Stomach (tissue), 9 donors: ENCODE measurements around the gene CAPN9. TPM values are rescaled to one million over a fixed set of nuclear protein-coding genes. Genes with fewer than 3 reads are reported as not detected.

ENCODE experiments used
- DNase-seq, 2 donors: peaks; one replicate each; pipeline versions ENCODE4 v3.0.0 to v3.0.0-alpha.2; 2013 to 2019
- H3K27ac ChIP-seq, 5 donors: fragments of 200-600 bp in 4 of 5; sonication (generic) in 4 of 5; one replicate each; pipeline ENCODE4 v1.5.1; 2013 to 2019; ENCODE audit warnings: mild to moderate bottlenecking in 1 of 5, moderate library complexity in 1 of 5
- H3K27me3 ChIP-seq, 3 donors: fragments of 200-600 bp; sonication (generic); one replicate each; pipeline ENCODE4 v1.5.1; 2017 to 2019; ENCODE audit warnings: mixed run types in 1 of 3
- H3K36me3 ChIP-seq, 4 donors: fragments of 200-600 bp; sonication (generic); 1 replicate in 3 of 4; 2 replicates in 1 of 4; pipeline ENCODE4 v1.5.1; 2016 to 2019
- H3K4me1 ChIP-seq, 4 donors: fragments of 200-600 bp; sonication (generic); one replicate each; pipeline ENCODE4 v1.5.1; 2016 to 2019
- H3K4me3 ChIP-seq, 4 donors: fragments of 200-600 bp; sonication (generic) in 3 of 4; one replicate each; pipeline ENCODE4 v1.5.1; 2016 to 2019; ENCODE audit warnings: mild to moderate bottlenecking in 1 of 4
- H3K9me3 ChIP-seq, 4 donors: fragments of 200-600 bp; sonication (generic); one replicate each; pipeline ENCODE4 v1.5.1; 2016 to 2019
- EP300 ChIP-seq: sonication (generic); formaldehyde crosslinking; IDR thresholded peaks from one replicate; pipeline ENCODE4 v1.6.1; 2017; ENCODE audit warnings: antibody characterized with exemption
- POLR2A ChIP-seq, 4 donors: fragments of 450-650 bp; IDR thresholded peaks; one replicate each; pipeline ENCODE4 v1.6.1; 2016; ENCODE audit warnings: antibody characterized with exemption in 4 of 4, control low read depth in 2 of 4, mild to moderate bottlenecking in 1 of 4, moderate library complexity in 1 of 4
- POLR2AphosphoS5 ChIP-seq, 3 donors: sonication (generic); formaldehyde crosslinking; IDR thresholded peaks; one replicate each; pipeline ENCODE4 v1.6.1; 2016; ENCODE audit warnings: antibody characterized with exemption in 3 of 3
- WGBS, 5 donors: extraction: QIAGEN DNeasy Blood & Tissue Kit in 3 of 5; methylation state at CpG; one replicate each; pipeline versions ENCODE4 v1.1.5 to v1.1.7; 2013 to 2018; 5-methylcytosine and 5-hydroxymethylcytosine counted together
- intact Hi-C: fragments of 100-400 bp; cut with DNase I; formaldehyde crosslinking; loops from one replicate; pipeline ENCODE4 v1.15.1; 2023; ENCODE audit warnings: low total_unique reads
- polyA plus RNA-seq, 3 donors: library from polyadenylated mRNA; stranded (reverse); fragments of 200-250 nt; gene quantifications; one replicate each; pipeline ENCODE4 v1.2.3, GENCODE V29; 2013
- small RNA-seq, 4 donors: library from RNA; depleted of rRNA; stranded (forward); fragments of <200 nt; gene quantifications; one replicate each; pipeline ENCODE3, GENCODE V24; 2016
- total RNA-seq, 5 donors: library from RNA; depleted of rRNA; stranded (reverse); fragments of >200 nt; gene quantifications; one replicate each; pipeline versions ENCODE4 v1.1.0 to v1.2.3, GENCODE V29; 2014 to 2016
- TF ChIP-seq, protein P1 (sequence below), 7 experiments: fragments of 450-650 bp in 4 of 7; fragments of 200-600 bp in 3 of 7; sonication (generic) in 3 of 7; IDR thresholded peaks; one replicate each; pipeline ENCODE4 v1.5.1; 2016 to 2019; ENCODE audit warnings: antibody characterized with exemption in 7 of 7, control low read depth in 2 of 7, mild to moderate bottlenecking in 1 of 7
- donor health status: healthy with polysubstance abuse.
- donor health status: Bipolar disorder and iron deficiency.
- donor health status: healthy.

CAPN9 gene
- total and polyA plus RNA-seq, 8 donors = 2.6 to 68.3 (median 46.7) TPM

DNA sequence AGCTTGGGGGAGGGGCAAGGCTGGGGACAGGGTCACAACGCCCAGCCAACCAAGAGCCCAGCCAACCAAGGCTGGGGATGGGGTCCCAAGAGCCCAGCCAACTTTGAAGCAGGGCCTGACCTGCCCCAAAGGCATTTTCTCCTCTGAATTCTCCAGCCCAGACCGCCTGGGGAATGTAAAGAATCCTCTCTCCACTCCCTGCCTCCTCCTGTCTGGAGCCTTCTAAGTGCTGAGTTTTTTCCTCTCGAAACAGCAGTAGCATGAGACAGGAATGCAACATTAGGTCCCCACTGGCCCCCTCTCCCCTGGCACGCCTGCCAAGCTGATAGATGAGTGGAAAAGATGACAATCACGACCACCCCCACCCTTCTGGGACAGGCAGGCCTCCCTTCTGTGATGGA is 104.1 kb downstream of the CAPN9 start:
- Histone ChIP-seq H3K27me3 (no peaks in the 10 kb centered on the region), H3K4me1 (peaks cover 18 to 60% (median 39%) of the 10 kb centered on the region in 4 donors), H3K4me3 (no peak overlapping the region), H3K27ac (peak overlapping the region in 4 of 5 donors; percentile 67 to 82 (median 71)), H3K9me3 (peaks cover 0 to 7% (median 2%) of the 10 kb centered on the region in 4 donors), H3K36me3 (peaks cover 12 to 39% (median 35%) of the 10 kb centered on the region in 4 donors)
- TF ChIP-seq, protein P1, sequence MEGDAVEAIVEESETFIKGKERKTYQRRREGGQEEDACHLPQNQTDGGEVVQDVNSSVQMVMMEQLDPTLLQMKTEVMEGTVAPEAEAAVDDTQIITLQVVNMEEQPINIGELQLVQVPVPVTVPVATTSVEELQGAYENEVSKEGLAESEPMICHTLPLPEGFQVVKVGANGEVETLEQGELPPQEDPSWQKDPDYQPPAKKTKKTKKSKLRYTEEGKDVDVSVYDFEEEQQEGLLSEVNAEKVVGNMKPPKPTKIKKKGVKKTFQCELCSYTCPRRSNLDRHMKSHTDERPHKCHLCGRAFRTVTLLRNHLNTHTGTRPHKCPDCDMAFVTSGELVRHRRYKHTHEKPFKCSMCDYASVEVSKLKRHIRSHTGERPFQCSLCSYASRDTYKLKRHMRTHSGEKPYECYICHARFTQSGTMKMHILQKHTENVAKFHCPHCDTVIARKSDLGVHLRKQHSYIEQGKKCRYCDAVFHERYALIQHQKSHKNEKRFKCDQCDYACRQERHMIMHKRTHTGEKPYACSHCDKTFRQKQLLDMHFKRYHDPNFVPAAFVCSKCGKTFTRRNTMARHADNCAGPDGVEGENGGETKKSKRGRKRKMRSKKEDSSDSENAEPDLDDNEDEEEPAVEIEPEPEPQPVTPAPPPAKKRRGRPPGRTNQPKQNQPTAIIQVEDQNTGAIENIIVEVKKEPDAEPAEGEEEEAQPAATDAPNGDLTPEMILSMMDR (IDR thresholded peaks at IDR 0.05) = no peak
- TF ChIP-seq EP300 = no peak
- no peak for TF ChIP-seq POLR2AphosphoS5 (IDR thresholded peaks at IDR 0.05)
- no peak for TF ChIP-seq POLR2A (IDR thresholded peaks at IDR 0.05)
- peak in 1 of 2 donors; percentile 64 for DNase-seq
- intact Hi-C loops = no loop called here
- 58 to 80% (median 70%) methylated on average over 5 of the region's 5 CpGs for WGBS, 5 donors

Small RNAs within 50 kb of the gene (small RNA-seq; reads per million reads assigned to genes)
- gene RNA5SP79 = 0.30 to 1.2 (median 0.53) reads per million in 4 donors

Other genes starting within 250 kb of the CAPN9 start
- gene COG2, start 104.9 kb upstream of the CAPN9 start, total RNA-seq = 10 to 100 TPM; 16.5 to 51.3 (median 34.8) TPM
- gene COG2, start 104.9 kb upstream of the CAPN9 start, polyA plus RNA-seq = 10 to 100 TPM in 2 of 3 donors, 1 to 10 TPM in 1; 8.9 to 16.8 (median 11.3) TPM
- 1 to 10 TPM in 2 of 5 donors, under 1 TPM in 1, not detected in 2; 0.29 to 9.9 (median 3.7) TPM for gene AGT, start 33.3 kb upstream of the CAPN9 start, total RNA-seq
- 1 to 10 TPM in 2 of 3 donors, under 1 TPM in 1; 0.65 to 8.1 (median 4.0) TPM for gene AGT, start 33.3 kb upstream of the CAPN9 start, polyA plus RNA-seq
- 10 to 100 TPM; 11.3 to 69.3 (median 51.8) TPM for gene C1orf198, start 121.1 kb downstream of the CAPN9 start, total RNA-seq
- 10 to 100 TPM; 11.7 to 15.8 (median 14.4) TPM for gene C1orf198, start 121.1 kb downstream of the CAPN9 start, polyA plus RNA-seq
- 100 to 1,000 TPM in 1 of 5 donors, 10 to 100 TPM in 4; 23.9 to 117 (median 53.3) TPM for gene TTC13, start 231.5 kb downstream of the CAPN9 start, total RNA-seq
- 1 to 10 TPM; 2.1 to 9.3 (median 3.9) TPM for gene TTC13, start 231.5 kb downstream of the CAPN9 start, polyA plus RNA-seq
- gene ARV1, start 231.7 kb downstream of the CAPN9 start, total RNA-seq = 10 to 100 TPM; 11.0 to 29.8 (median 13.9) TPM
- 10 to 100 TPM; 18.7 to 38.8 (median 18.9) TPM for gene ARV1, start 231.7 kb downstream of the CAPN9 start, polyA plus RNA-seq